Motor neuron (in vitro differentiated cells): ENCODE measurements around the gene CCDC122. TPM values are rescaled to one million over a fixed set of nuclear protein-coding genes. Genes with fewer than 3 reads are reported as not detected.
"Not testable (repeated sequence)": the region's sequence is repeated elsewhere in the genome, so short reads cannot be mapped to it uniquely, and the experiment has no call there.

Source experiments
- ATAC-seq, 8 experiments: fragments of 200-7000 bp; cut with Tn5 transposase; replicated peaks in 6 of 8; 2 replicates each; pipeline ENCODE4 v1.8.0; 2021; ENCODE audit warnings: mild to moderate bottlenecking in 8 of 8, moderate library complexity in 8 of 8
- H3K27ac ChIP-seq, 2 donors: fragments of 250-450 bp; sonication (Bioruptor Pico); 2 replicates each; pipeline ENCODE4 v1.9.0; 2021; ENCODE audit warnings: antibody characterized with exemption in 2 of 2, mild to moderate bottlenecking in 2 of 2, moderate library complexity in 1 of 2
- H3K4me1 ChIP-seq, 2 donors: fragments of 250-450 bp; sonication (Bioruptor Pico); replicated peaks in 1 of 2; 2 replicates each; pipeline ENCODE4 v1.6.1; 2021; ENCODE audit warnings: antibody characterized with exemption in 2 of 2, mild to moderate bottlenecking in 2 of 2, moderate library complexity in 1 of 2
- H3K4me3 ChIP-seq, 5 donors: fragments of 250-450 bp; sonication (Bioruptor Pico); 2 replicates each; pipeline ENCODE4 v1.9.0; 2021; ENCODE audit warnings: antibody characterized with exemption in 5 of 5, mild to moderate bottlenecking in 5 of 5, moderate library complexity in 4 of 5
- WGBS, 10 experiments: fragments of 450-650 bp; shearing (Covaris generic); methylation state at CpG; one replicate each; pipeline ENCODE4 v1.0.0; 2022; 5-methylcytosine and 5-hydroxymethylcytosine counted together
- in situ Hi-C, 9 experiments: fragments of 400-800 bp; cut with MboI; loops; one replicate each; pipeline ENCODE4 v1.15.0; 2021; ENCODE audit warnings: low sequenced_read_pairs in 9 of 9, low pct_unique_long_range_greater_than_20kb in 2 of 9; ENCODE audit not compliant: unreplicated experiment in 9 of 9
- total RNA-seq, 8 experiments: library from RNA; unstranded; fragments of 300-600 nt; gene quantifications; 2 replicates each; pipeline versions ENCODE4 v1.2.3 to v1.2.4, GENCODE V29; 2022

CCDC122 gene
- total RNA-seq, 8 experiments from 2014 or later = 4.7 to 11.7 (median 8.8) TPM

DNA sequence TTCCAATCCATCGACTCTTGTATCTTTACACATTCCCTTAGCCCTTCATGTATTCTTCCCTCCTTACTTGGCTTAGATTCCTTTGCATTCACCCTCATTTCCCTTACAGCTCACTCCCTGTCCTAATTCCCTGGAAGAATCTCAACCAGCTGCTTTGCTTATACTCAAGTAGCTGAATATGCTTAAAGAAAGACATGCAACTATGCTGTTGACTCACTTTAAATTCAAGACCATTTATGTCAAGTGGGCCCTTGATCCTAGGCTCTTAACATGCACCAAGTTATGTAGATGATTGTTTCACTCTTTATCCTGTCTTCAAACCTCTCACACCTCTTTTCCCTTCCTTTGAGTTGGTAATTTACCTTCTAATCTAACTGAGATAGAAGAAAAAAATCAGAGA lies 7.4 kb downstream of the CCDC122 start:
- in situ Hi-C loops = no loop called here
- Histone ChIP-seq H3K27ac (no peak overlapping the region), H3K4me3 (no peak overlapping the region), H3K4me1 (no peaks in the 10 kb centered on the region)
- 8 to 100% (median 90%) methylated on average over 1 of the region's 1 CpG for WGBS, 10 experiments
- ATAC-seq = peak in 3 of 8 experiments; percentile 77 to 95 (median 90)

GRCh38 chr13:43865892-43866291 lies 13.6 kb downstream of the CCDC122 start:
- no peak overlapping the region for H3K4me3 ChIP-seq
- peak in 4 of 8 experiments; percentile 48 to 76 (median 52) for ATAC-seq
- H3K27ac ChIP-seq = no peak overlapping the region
- H3K4me1 ChIP-seq = no peaks in the 10 kb centered on the region
- in situ Hi-C loops = no loop called here
- 50 to 100% (median 76%) methylated on average over 2 to 4 of the region's 4 CpGs; no CpG with 5 or more reads in 2 of the 10 experiments for WGBS, 10 experiments

DNA sequence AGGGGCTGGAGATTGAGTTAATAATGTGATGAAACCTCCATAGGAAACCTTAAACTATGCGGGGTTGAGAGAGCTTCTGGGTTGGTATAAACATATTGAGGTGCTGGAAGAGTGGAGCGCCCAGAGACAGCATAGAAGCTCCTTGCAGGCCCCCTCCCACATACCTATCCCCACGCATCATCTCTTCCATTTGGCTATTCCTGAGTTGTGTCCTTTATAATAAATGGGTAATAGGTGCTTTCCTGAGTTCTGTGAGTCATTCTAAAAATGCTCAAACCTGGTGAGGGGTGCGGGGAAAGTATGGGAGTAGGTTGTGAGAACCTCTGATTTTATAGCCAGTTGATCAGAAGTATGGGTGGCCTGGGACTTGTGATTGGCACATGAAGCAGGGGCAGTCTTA lies 14.6 kb downstream of the CCDC122 start:
- Histone ChIP-seq H3K27ac (no peak overlapping the region), H3K4me1 (no peaks in the 10 kb centered on the region), H3K4me3 (no peak overlapping the region)
- no peak for ATAC-seq
- WGBS, 10 experiments = 90 to 100% (median 98%) methylated on average over 1 to 4 of the region's 4 CpGs; no CpG with 5 or more reads in 2 of the 10 experiments
- in situ Hi-C loops = no loop called here

- no peak overlapping the region for H3K27ac ChIP-seq
- ATAC-seq = no peak
- WGBS, 10 experiments = 67 to 100% (median 100%) methylated on average over 1 of the region's 1 CpG; no CpG with 5 or more reads in 3 of the 10 experiments
- in situ Hi-C loops = no loop called here
- no peak overlapping the region for H3K4me3 ChIP-seq
- H3K4me1 ChIP-seq = no peaks in the 10 kb centered on the region
Observed at GRCh38 chr13:43861863-43862262, 17.7 kb downstream of the CCDC122 start.

DNA sequence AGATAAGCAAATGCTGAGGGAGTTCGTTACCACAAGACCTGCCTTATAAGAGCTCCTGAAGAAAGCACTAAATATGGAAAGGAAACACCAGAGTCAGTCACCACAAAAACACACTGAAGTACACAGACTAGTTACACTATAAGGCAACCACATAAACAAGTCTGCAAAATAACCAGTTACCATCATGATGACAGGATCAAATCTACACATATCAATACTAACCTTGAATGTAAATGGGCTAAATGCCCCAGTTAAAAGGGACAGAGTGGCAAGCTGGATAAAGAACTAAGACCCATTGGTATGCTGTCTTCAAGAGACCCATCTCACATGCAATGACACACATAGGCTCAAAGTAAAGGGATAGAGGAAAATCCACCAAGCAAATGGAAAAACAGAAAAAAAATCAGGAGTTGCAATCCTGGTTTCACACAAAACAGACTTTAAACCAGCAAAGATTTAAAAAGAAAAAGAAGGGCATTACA lies 26.6 kb downstream of the CCDC122 start:
- in situ Hi-C loops = no loop called here
- WGBS, 10 experiments = 58 to 100% (median 83%) methylated on average over 1 of the region's 1 CpG; no CpG with 5 or more reads in 4 of the 10 experiments

GRCh38 chr13:43850873-43851272 lies 28.7 kb downstream of the CCDC122 start:
- ATAC-seq = no peak
- H3K4me3 ChIP-seq = no peak overlapping the region
- in situ Hi-C loops = no loop called here
- H3K4me1 ChIP-seq = no peaks in the 10 kb centered on the region
- H3K27ac ChIP-seq = no peak overlapping the region
- 83 to 100% (median 94%) methylated on average over 1 of the region's 1 CpG for WGBS, 10 experiments

More for the DNA sequence above, 26.6 kb downstream of the CCDC122 start:
- Histone ChIP-seq H3K4me1 (no peaks in the 10 kb centered on the region), H3K4me3 (no peak overlapping the region), H3K27ac (no peak overlapping the region)
- ATAC-seq = no peak

GRCh38 chr13:43848001-43848649 lies 31.4 kb downstream of the CCDC122 start:
- 71 to 100% (median 88%) methylated on average over 1 of the region's 1 CpG; no CpG with 5 or more reads in 6 of the 10 experiments for WGBS, 10 experiments
- in situ Hi-C loops = no loop called here
- no peak overlapping the region for H3K27ac ChIP-seq
- H3K4me1 ChIP-seq = no peaks in the 10 kb centered on the region
- no peak overlapping the region for H3K4me3 ChIP-seq
- peak in 2 of 8 experiments; percentile 56 to 60 for ATAC-seq

DNA sequence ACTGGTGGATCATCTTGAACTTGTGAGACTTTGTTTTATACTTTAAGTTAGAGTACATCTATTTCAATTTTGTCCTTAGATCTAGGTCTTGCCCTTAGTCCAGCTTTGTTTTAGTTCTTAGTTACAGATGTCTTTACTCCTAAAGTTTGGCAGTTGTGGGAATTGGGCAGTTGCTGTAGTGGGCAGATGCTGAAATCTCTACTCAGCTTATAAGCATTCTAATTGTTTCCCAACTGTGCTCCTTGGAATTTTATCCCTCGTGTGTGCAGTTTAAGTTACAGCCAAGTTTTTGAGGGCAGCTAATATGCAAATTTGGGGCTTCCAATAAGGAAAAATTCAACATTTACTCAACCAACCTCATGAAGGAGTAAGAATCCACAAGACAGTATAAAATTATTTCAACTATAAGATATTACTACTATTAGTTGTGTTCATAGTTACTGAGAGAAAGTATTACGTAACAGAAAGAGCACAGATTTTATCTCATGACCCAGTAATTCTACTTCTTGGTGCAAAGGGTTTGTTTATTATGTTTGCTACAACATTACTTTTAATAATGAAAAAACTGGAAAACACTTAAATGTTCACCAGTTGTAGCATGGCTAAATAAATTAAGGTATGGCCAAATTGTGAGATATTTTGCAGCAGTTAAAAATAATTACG lies 32.9 kb downstream of the CCDC122 start:
- no peak for ATAC-seq
- Histone ChIP-seq H3K27ac (no peak overlapping the region), H3K4me1 (no peaks in the 10 kb centered on the region), H3K4me3 (no peak overlapping the region)
- 67 to 100% (median 95%) methylated on average over 1 to 3 of the region's 3 CpGs for WGBS, 10 experiments
- in situ Hi-C loops = no loop called here

GRCh38 chr13:43838909-43839308 lies 40.6 kb downstream of the CCDC122 start:
- ATAC-seq = peak in 3 of 8 experiments; percentile 16 to 97 (median 97)
- no peak overlapping the region for H3K4me3 ChIP-seq
- no peaks in the 10 kb centered on the region for H3K4me1 ChIP-seq
- 0 to 100% (median 44%) methylated on average over 1 to 4 of the region's 4 CpGs; no CpG with 5 or more reads in 2 of the 10 experiments for WGBS, 10 experiments
- H3K27ac ChIP-seq = no peak overlapping the region
- in situ Hi-C loops = no loop called here

GRCh38 chr13:43835701-43836100 lies 43.8 kb downstream of the CCDC122 start:
- no peak overlapping the region for H3K27ac ChIP-seq
- 74 to 100% (median 100%) methylated on average over 1 to 2 of the region's 2 CpGs for WGBS, 10 experiments
- no peak overlapping the region for H3K4me3 ChIP-seq
- in situ Hi-C loops = no loop called here
- no peak for ATAC-seq
- H3K4me1 ChIP-seq = no peaks in the 10 kb centered on the region

DNA sequence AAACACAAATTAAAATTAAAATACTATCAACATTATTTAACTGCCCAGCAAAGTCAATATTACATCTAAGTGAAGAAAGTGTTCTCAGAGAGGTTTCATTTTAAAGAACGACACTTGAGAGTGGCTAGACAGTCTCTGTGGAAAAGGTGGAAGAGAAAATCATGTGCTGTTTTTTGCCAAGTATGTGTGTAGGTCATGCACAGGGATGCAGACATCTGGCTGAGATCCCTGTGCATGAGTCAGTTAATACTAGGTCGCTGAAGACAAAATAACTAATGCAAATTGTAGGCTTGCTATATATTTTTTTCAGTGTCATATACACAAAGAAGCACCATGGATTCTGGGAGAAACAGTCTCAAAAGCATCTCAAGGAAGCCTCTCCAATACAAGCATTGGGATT lies 48.5 kb downstream of the CCDC122 start:
- Histone ChIP-seq H3K4me3 (no peak overlapping the region), H3K4me1 (no peaks in the 10 kb centered on the region), H3K27ac (no peak overlapping the region)
- peak in 1 of 8 experiments; percentile 52 for ATAC-seq
- in situ Hi-C loops = no loop called here
- 0 to 93% (median 64%) methylated on average over 1 to 2 of the region's 2 CpGs; no CpG with 5 or more reads in 1 of the 10 experiments for WGBS, 10 experiments

- peak in 1 of 8 experiments; percentile 84 for ATAC-seq
- H3K27ac ChIP-seq = no peak overlapping the region
- in situ Hi-C loops = no loop called here
- 10 to 100% (median 82%) methylated on average over 1 to 5 of the region's 5 CpGs for WGBS, 10 experiments
- no peaks in the 10 kb centered on the region for H3K4me1 ChIP-seq
- H3K4me3 ChIP-seq = no peak overlapping the region
Observed at GRCh38 chr13:43830497-43830881, 49.1 kb downstream of the CCDC122 start.

DNA sequence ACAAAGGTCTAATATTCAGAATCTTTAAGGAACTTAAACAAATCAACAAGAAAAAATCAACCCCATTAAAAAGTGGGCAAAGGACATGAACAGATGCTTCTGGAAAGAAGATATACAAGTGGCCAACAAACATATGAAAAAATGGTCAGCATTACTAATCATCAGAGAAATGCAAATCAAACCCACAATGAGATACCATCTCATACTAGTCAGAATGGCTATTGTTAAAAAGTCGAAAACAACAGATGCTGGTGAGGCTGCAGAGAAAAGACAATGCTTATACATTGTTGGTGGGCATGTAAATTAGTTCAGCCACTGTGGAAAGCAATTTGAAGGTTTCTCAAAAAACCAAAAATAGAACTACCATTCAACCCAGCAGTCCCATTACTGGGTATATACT lies 54.9 kb downstream of the CCDC122 start:
- not testable (repeated sequence) for H3K27ac ChIP-seq
- WGBS, 10 experiments = 0 to 80% (median 60%) methylated on average over 1 of the region's 1 CpG; no CpG with 5 or more reads in 3 of the 10 experiments

More for the DNA sequence above, 54.9 kb downstream of the CCDC122 start:
- not testable (repeated sequence) for H3K4me3 ChIP-seq, ATAC-seq, H3K4me1 ChIP-seq
- in situ Hi-C loops = loop anchor here in 1 of 9 experiments (25.0 kb wide), 1 partner anchor 737 kb away; no protein-coding TSS in a partner anchor
